Daoy (cell line): ENCODE data around the gene CAMKV. TPM values are rescaled to one million over a fixed set of nuclear protein-coding genes. Genes with fewer than 3 reads are reported as not detected.
"Not testable (repeated sequence)": the region's sequence is repeated elsewhere in the genome, so short reads cannot be mapped to it uniquely, and the experiment has no call there.

Experiments
- DNase-seq: peaks from one replicate; pipeline ENCODE4 v3.0.0-alpha.2; 2015; ENCODE audit warnings: low read depth
- total RNA-seq: library from RNA; depleted of rRNA; stranded (reverse); fragments of >200 nt; shearing (Covaris generic); gene quantifications from 2 replicates; pipeline ENCODE4 v1.2.3, GENCODE V29; 2014; rRNA removed

The CAMKV gene
- total RNA-seq, 1 experiment from 2014 or later, result 0.34 TPM

- no peak for DNase-seq
Measured at GRCh38 chr3:49855662-49856061, 14.0 kb downstream of the CAMKV start.

GRCh38 chr3:49845694-49846093, 24.0 kb downstream of the CAMKV start:
- no peak for DNase-seq

- no peak for DNase-seq
Measured at GRCh38 chr3:49844464-49845183, 25.1 kb downstream of the CAMKV start.

- no peak for DNase-seq
Measured at GRCh38 chr3:49842843-49843517, 26.7 kb downstream of the CAMKV start.

DNA sequence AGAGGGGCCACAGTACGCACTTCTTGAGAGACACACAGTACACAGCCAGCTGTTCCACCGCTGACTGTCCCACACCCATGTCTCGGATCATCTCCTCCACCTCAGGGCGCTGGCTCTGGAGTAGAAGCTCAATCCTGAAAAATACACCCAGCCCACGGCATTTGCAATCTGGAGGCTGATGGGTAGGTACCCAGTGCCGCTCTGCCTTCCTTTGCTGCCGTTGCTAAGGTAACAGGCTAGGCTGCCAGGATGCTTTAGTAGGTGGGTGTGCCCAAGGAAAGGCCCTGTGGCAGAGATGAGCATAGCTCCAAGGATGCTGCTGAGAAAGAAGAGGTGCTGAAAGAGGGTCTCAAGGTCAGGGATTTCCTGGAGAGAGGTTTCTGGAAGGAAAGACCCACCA, 27.9 kb downstream of the CAMKV start:
- no peak for DNase-seq

GRCh38 chr3:49841126-49841696, 28.5 kb downstream of the CAMKV start:
- DNase-seq, result peak; percentile 17

GRCh38 chr3:49840388-49840787, 29.3 kb downstream of the CAMKV start:
- DNase-seq, result no peak

GRCh38 chr3:49839193-49839809, 30.4 kb downstream of the CAMKV start:
- DNase-seq, result peak; percentile 62

DNA sequence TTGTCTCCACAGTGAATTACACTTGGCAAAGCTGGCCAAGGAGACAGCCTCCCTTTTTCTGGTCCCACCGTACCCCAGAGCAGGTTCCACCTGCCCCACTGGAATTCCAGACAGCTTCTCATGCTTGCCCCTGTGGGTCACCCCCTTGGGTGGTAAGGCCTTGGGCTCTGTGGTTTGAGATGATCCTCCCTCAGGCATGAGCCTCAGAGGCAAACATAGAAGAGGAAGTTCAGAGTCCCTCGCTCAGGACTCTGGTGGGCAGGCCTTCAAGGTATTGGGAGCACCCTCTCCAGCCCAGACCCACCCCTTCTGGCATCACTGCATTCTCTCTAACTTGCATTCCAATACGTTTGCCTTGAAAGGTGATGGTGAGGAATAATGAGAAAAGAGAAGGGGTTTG, 38.4 kb downstream of the CAMKV start:
- DNase-seq, result no peak

GRCh38 chr3:49826016-49826415, 43.7 kb downstream of the CAMKV start:
- DNase-seq, result no peak

DNA sequence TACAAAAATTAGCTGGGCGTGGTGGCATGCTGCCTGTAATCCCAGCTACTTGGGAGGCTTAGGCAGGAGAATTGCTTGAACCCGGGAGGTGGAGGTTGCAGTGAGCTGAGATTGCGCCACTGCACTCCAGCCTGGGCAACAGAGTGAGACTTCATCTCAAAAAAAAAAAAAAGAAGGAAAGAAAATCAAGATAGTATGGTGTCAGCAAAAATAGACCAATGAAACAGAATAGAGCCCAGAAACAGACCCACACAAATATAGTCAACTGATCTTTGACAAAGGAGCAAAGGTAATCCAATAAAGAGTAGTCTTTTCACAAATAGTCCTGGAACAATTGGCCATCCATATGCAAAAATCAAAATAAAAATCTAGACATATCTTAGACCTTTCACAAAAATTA, 46.6 kb downstream of the CAMKV start:
- DNase-seq, result not testable (repeated sequence)

GRCh38 chr3:49813497-49814174, 56.1 kb downstream of the CAMKV start, which contains the start of gene UBA7:
Gene UBA7 (minus strand): TSS chr3:49813953. CDS start chr3:49813787, 166 bp downstream.
- peak; percentile 69 for DNase-seq

DNA sequence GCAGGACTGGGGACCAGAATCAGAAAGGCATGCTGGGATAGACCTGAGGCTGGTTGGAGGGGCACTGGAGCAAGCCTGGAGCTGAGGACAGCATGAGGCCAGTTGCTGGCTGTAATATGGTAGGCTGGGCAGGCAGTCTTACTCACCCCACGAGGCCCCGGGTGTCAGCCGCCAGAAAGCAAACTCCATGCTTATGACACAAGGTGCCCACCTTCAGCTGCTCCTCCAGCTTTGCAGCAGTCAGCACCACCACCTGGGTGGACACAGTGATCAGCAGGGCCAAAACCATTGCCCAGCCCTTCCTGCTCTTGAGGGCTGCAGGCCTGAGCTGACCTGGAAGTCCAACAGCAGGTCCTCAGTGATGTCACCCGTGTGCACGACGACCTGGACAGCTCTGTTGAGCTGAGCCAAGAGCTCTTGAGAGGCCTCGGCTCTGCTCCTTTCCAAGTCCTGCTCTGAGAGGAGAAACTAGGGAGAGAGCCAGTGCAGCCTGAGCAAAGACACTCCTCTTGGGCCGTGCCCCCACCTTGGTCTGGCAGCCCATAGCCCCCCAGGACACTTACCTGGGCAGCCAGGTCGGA, 56.7 kb downstream of the CAMKV start:
- no peak for DNase-seq

Other genes starting within 250 kb of the CAMKV start
- 59.1 and 64.5 TPM in 2 replicates for gene APEH, start 195.6 kb downstream of the CAMKV start, total RNA-seq
- gene MST1, start 180.4 kb downstream of the CAMKV start, total RNA-seq, result 0.63 and 3.2 TPM in 2 replicates
- 16.6 and 17.1 TPM in 2 replicates for gene RNF123, start 180.3 kb downstream of the CAMKV start, total RNA-seq
- 0.63 and 1.6 TPM in 2 replicates for gene AMIGO3, start 150.2 kb downstream of the CAMKV start, total RNA-seq
- gene GMPPB, start 146.0 kb downstream of the CAMKV start, total RNA-seq, result 30.8 and 42.0 TPM in 2 replicates
- 12.6 and 17.7 TPM in 2 replicates for gene IP6K1, start 83.4 kb downstream of the CAMKV start, total RNA-seq
- not detected in 2 replicates for gene CDHR4, start 70.0 kb downstream of the CAMKV start, total RNA-seq
- not detected in 2 replicates for gene INKA1, start 66.6 kb downstream of the CAMKV start, total RNA-seq
- 5.1 and 6.8 TPM in 2 replicates for gene UBA7, start 56.0 kb downstream of the CAMKV start, total RNA-seq
- 6.6 and 10.4 TPM in 2 replicates for gene TRAIP, start 13.3 kb downstream of the CAMKV start, total RNA-seq
- gene MST1R, start 34.0 kb upstream of the CAMKV start, total RNA-seq, result not detected in 2 replicates
- 7.9 and 14.1 TPM in 2 replicates for gene MON1A, start 59.9 kb upstream of the CAMKV start, total RNA-seq
- 41.7 and 68.2 TPM in 2 replicates for gene RBM6, start 70.2 kb upstream of the CAMKV start, total RNA-seq
- 41.2 and 62.9 TPM in 2 replicates for gene RBM5, start 219.0 kb upstream of the CAMKV start, total RNA-seq